Sigmoid colon (tissue), 7 donors: ENCODE data around the gene SYNE3. TPM values are rescaled to one million over a fixed set of nuclear protein-coding genes. Genes with fewer than 3 reads are reported as not detected.

Experiments
- DNase-seq: peaks from one replicate; pipeline ENCODE4 v3.0.0-alpha.2; 2019
- H3K27ac ChIP-seq, 4 donors: fragments of 200-600 bp; sonication (generic); one replicate each; pipeline ENCODE4 v1.5.1; 2016 to 2019; ENCODE audit warnings: mild to moderate bottlenecking in 1 of 4
- H3K27me3 ChIP-seq, 3 donors: fragments of 200-600 bp; sonication (generic); one replicate each; pipeline ENCODE4 v1.5.1; 2019; ENCODE audit warnings: mild to moderate bottlenecking in 1 of 3
- H3K36me3 ChIP-seq, 4 donors: fragments of 200-600 bp; sonication (generic); one replicate each; pipeline ENCODE4 v1.5.1; 2016 to 2019
- H3K4me1 ChIP-seq, 4 donors: fragments of 200-600 bp; sonication (generic); one replicate each; pipeline ENCODE4 v1.5.1; 2017 to 2019
- H3K4me3 ChIP-seq, 4 donors: fragments of 200-600 bp; sonication (generic); one replicate each; pipeline ENCODE4 v1.5.1; 2017 to 2019; ENCODE audit warnings: mild to moderate bottlenecking in 2 of 4, moderate library complexity in 1 of 4
- H3K9me3 ChIP-seq, 4 donors: fragments of 200-600 bp in 3 of 4; sonication (generic) in 3 of 4; one replicate each; pipeline versions ENCODE4 v1.5.1 to v1.6.1; 2013 to 2019
- CTCF ChIP-seq, 4 experiments: fragments of 450-650 bp in 3 of 4; fragments of 200-600 bp in 1 of 4; IDR thresholded peaks; one replicate each; pipeline ENCODE4 v1.5.1; 2016 to 2019; ENCODE audit warnings: antibody characterized with exemption in 4 of 4, mild to moderate bottlenecking in 3 of 4, moderate library complexity in 2 of 4
- EP300 ChIP-seq, 4 donors: sonication (generic); formaldehyde crosslinking; IDR thresholded peaks; one replicate each; pipeline ENCODE4 v1.6.1; 2017; ENCODE audit warnings: antibody characterized with exemption in 4 of 4
- POLR2A ChIP-seq, 2 donors: fragments of 450-650 bp; IDR thresholded peaks; one replicate each; pipeline ENCODE4 v1.6.1; 2016; ENCODE audit warnings: antibody characterized with exemption in 2 of 2, mild to moderate bottlenecking in 2 of 2, moderate library complexity in 2 of 2
- POLR2AphosphoS5 ChIP-seq, 4 donors: sonication (generic); formaldehyde crosslinking; IDR thresholded peaks; one replicate each; pipeline ENCODE4 v1.6.1; 2017; ENCODE audit warnings: antibody characterized with exemption in 4 of 4
- WGBS, 2 donors: extraction: QIAGEN DNeasy Blood & Tissue Kit; methylation state at CpG; one replicate each; pipeline ENCODE4 v1.1.7; 2013; 5-methylcytosine and 5-hydroxymethylcytosine counted together
- intact Hi-C: fragments of 100-400 bp; cut with DNase I; formaldehyde crosslinking; loops from one replicate; pipeline ENCODE4 v1.15.1; 2023
- polyA plus RNA-seq, 3 donors: library from polyadenylated mRNA; stranded (reverse); fragments of 200-250 nt; gene quantifications; one replicate each; pipeline ENCODE4 v1.2.3, GENCODE V29; 2013
- total RNA-seq, 4 donors: library from RNA; depleted of rRNA; stranded (reverse); fragments of >200 nt; gene quantifications; one replicate each; pipeline ENCODE4 v1.1.0, GENCODE V29; 2016
- donor health status: healthy with polysubstance abuse.
- donor health status: Bipolar disorder and iron deficiency.
- donor health status: healthy.

The SYNE3 gene
- total and polyA plus RNA-seq, 7 donors, result 0.69 to 11.8 (median 6.3) TPM

GRCh38 chr14:95536036-95536593 lies 19.7 kb upstream of the SYNE3 start:
- WGBS, 2 donors, result 13 to 40% methylated on average over 4 of the region's 4 CpGs
- no peak for DNase-seq
- Histone ChIP-seq H3K9me3 (no peaks in the 10 kb centered on the region), H3K27me3 (no peaks in the 10 kb centered on the region), H3K4me1 (peaks cover 0 to 57% (median 45%) of the 10 kb centered on the region in 4 donors), H3K36me3 (no peaks in the 10 kb centered on the region), H3K27ac (no peak overlapping the region), H3K4me3 (peak overlapping the region; percentile 85 to 100 (median 94))
- intact Hi-C loops, result loop anchor here (10.0 kb wide), 4 partner anchors 381 to 969 kb away; partner anchors contain the start of genes ATG2B, DICER1, GSKIP and PAPOLA
- TF ChIP-seq POLR2A (IDR thresholded peaks at IDR 0.05), result no peak
- TF ChIP-seq EP300 (IDR thresholded peaks at IDR 0.05), result no peak
- no peak for TF ChIP-seq POLR2AphosphoS5 (IDR thresholded peaks at IDR 0.05)
- TF ChIP-seq CTCF (IDR thresholded peaks at IDR 0.05), result no peak

DNA sequence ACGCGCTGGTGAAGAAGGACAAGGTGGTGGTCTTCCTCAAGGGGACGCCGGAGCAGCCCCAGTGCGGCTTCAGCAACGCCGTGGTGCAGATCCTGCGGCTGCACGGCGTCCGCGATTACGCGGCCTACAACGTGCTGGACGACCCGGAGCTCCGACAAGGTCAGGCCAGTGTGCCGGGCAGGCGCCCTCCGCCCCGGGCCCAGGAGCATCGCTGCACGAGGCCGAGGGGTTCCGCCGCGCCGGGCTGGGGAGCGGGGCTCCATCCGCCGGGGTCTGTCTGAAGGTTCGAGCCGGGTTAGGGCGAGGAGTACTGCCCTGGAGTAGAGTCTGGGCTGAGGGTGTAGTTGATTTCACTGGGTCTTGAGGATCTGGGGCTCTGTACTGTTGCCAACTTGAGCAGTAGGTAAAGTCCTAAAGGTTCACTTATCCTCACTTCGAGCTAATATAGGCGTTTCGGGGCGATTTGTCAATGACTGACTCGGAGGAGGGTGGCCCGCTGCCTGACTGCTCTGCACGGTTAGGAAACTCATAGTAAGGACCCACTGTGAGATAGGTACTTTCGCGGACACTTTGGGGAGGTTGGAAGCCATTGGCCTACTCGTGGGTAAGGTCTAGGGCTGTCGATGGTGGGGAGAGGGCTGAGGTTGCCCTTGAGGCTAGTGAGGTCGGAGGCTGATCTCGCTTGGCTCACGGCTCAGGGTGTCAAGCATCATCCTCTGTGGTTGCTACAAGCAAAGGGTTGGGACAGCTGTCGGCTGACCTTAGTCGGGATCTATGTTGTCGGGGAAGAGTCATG lies 19.0 kb upstream of the SYNE3 start:
- peaks cover 0 to 58% (median 50%) of the 10 kb centered on the region in 4 donors for H3K4me1 ChIP-seq
- no peaks in the 10 kb centered on the region for H3K27me3 ChIP-seq
- peaks cover 0 to 5% (median 0%) of the 10 kb centered on the region in 4 donors for H3K36me3 ChIP-seq
- peak overlapping the region; percentile 85 to 100 (median 94) for H3K4me3 ChIP-seq
- WGBS, 2 donors, result 1 to 2% methylated on average over 52 of the region's 52 CpGs
- no peaks in the 10 kb centered on the region for H3K9me3 ChIP-seq
- H3K27ac ChIP-seq, result peak overlapping the region; percentile 79 to 91 (median 82)
- no peak for TF ChIP-seq POLR2A (IDR thresholded peaks at IDR 0.05)
- no peak for TF ChIP-seq CTCF (IDR thresholded peaks at IDR 0.05)
- TF ChIP-seq EP300 (IDR thresholded peaks at IDR 0.05), result no peak
- TF ChIP-seq POLR2AphosphoS5 (IDR thresholded peaks at IDR 0.05), result no peak
- no peak for DNase-seq
- intact Hi-C loops, result loop anchor here (10.0 kb wide), 4 partner anchors 381 to 969 kb away; partner anchors contain the start of genes ATG2B, DICER1, GSKIP and PAPOLA

GRCh38 chr14:95534299-95535225 lies 18.1 kb upstream of the SYNE3 start, which contains the start of gene GLRX5:
Gene GLRX5, plus strand, starts transcription at chr14:95535050. Its CDS starts 40 bp downstream, at chr14:95535090.
- 0% methylated on average over 97 of the region's 97 CpGs for WGBS, 2 donors
- peak within 1 kb of the TSS; percentile 82 to 91 (median 87) for H3K27ac ChIP-seq
- TF ChIP-seq POLR2AphosphoS5 (IDR thresholded peaks at IDR 0.05), result peak; percentile 61 to 78 (median 74)
- no peak for TF ChIP-seq CTCF (IDR thresholded peaks at IDR 0.05)
- TF ChIP-seq POLR2A (IDR thresholded peaks at IDR 0.05), result no peak
- TF ChIP-seq EP300 (IDR thresholded peaks at IDR 0.05), result no peak
- H3K27me3 ChIP-seq, result no peaks in the 10 kb centered on the region
- H3K4me3 ChIP-seq, result peak within 1 kb of the TSS; percentile 85 to 100 (median 94)
- peaks cover 0 to 58% (median 50%) of the 10 kb centered on the region in 4 donors for H3K4me1 ChIP-seq
- no peaks in the 10 kb centered on the region for H3K9me3 ChIP-seq
- peaks cover 0 to 12% (median 0%) of the 10 kb centered on the region in 4 donors for H3K36me3 ChIP-seq
- intact Hi-C loops, result loop anchor here (10.0 kb wide), 4 partner anchors 380 to 970 kb away; partner anchors contain the start of genes ATG2B, DICER1, GSKIP and PAPOLA
- DNase-seq, result peak; percentile 100

DNA sequence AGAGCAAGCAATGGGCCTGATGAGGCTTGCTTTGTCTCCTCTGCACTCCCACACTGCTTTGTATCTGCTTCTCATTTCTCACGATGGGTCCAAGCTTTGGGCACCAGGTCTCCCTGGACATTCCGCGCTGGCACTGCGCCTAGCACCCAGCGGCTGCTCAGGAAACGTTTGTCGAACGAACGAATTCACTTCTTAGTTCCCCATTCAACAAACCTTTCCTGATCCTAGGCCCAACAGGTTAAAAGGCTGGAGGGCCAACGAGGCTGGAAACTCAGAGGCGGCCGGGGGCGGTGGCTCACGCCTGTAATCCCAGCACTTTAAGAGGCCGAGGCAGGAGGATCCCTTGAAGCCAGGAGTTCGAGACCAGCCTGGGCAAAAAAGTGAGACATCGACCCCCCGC lies 17.4 kb upstream of the SYNE3 start:
- no peak for DNase-seq
- peak overlapping the region; percentile 85 to 100 (median 91) for H3K4me3 ChIP-seq
- 0 to 1% methylated on average over 18 of the region's 18 CpGs for WGBS, 2 donors
- no peaks in the 10 kb centered on the region for H3K9me3 ChIP-seq
- no peak for TF ChIP-seq POLR2A (IDR thresholded peaks at IDR 0.05)
- TF ChIP-seq CTCF (IDR thresholded peaks at IDR 0.05), result no peak
- TF ChIP-seq EP300 (IDR thresholded peaks at IDR 0.05), result no peak
- TF ChIP-seq POLR2AphosphoS5 (IDR thresholded peaks at IDR 0.05), result no peak
- H3K27me3 ChIP-seq, result no peaks in the 10 kb centered on the region
- peak overlapping the region; percentile 82 to 91 (median 87) for H3K27ac ChIP-seq
- intact Hi-C loops, result loop anchor here (10.0 kb wide), 4 partner anchors 379 to 971 kb away; partner anchors contain the start of genes ATG2B, DICER1, GSKIP and PAPOLA
- H3K4me1 ChIP-seq, result peaks cover 0 to 58% (median 50%) of the 10 kb centered on the region in 4 donors
- peaks cover 0 to 16% (median 0%) of the 10 kb centered on the region in 4 donors for H3K36me3 ChIP-seq
